Calu3 (cell line): Measurements from ENCODE around the gene RNF19B. TPM values are rescaled to one million over a fixed set of nuclear protein-coding genes. Genes with fewer than 3 reads are reported as not detected.
A peak's percentile ranks its signal among the peaks of the same experiment; 100 is the strongest.

Experiments
- BruUV-seq: library from RNA; stranded (reverse); fragments of 400-500 nt; replicated peaks from 2 replicates; lab custom pipeline; 2021; lab: Mats Ljungman, UMichigan
- CTCF ChIA-PET: fragments of 300-600 bp; sonication (Branson Sonifier 250); formaldehyde crosslinking; loops from one replicate; lab custom pipeline; 2022; ENCODE audit warnings: antibody characterized with exemption; lab: Charles Lee
- DNase-seq: peaks from one replicate; pipeline ENCODE4 v3.0.0; 2022
- H3K27ac Mint-ChIP-seq: one replicate; pipeline ENCODE4 v1.8.0; 2022; ENCODE audit warnings: mixed read lengths; ENCODE audit not compliant: unreplicated experiment
- H3K27me3 Mint-ChIP-seq: one replicate; pipeline ENCODE4 v1.8.0; 2022; ENCODE audit warnings: mixed read lengths; ENCODE audit not compliant: unreplicated experiment
- H3K36me3 Mint-ChIP-seq: one replicate; pipeline ENCODE4 v1.8.0; 2022; ENCODE audit warnings: mild to moderate bottlenecking, moderate library complexity, mixed read lengths; ENCODE audit not compliant: insufficient read depth, unreplicated experiment
- H3K4me1 Mint-ChIP-seq: one replicate; pipeline ENCODE4 v1.8.0; 2022; ENCODE audit warnings: mild to moderate bottlenecking, low read depth, mixed read lengths; ENCODE audit not compliant: unreplicated experiment
- H3K4me3 Mint-ChIP-seq: one replicate; pipeline ENCODE4 v1.8.0; 2022; ENCODE audit warnings: mild to moderate bottlenecking, low read depth, moderate library complexity, mixed read lengths; ENCODE audit not compliant: unreplicated experiment
- H3K9me3 Mint-ChIP-seq: one replicate; pipeline ENCODE4 v1.8.0; 2022; ENCODE audit warnings: low read depth, mixed read lengths; ENCODE audit not compliant: unreplicated experiment
- intact Hi-C: fragments of 100-400 bp; cut with micrococcal nuclease; formaldehyde crosslinking; loops from one replicate; pipeline ENCODE4 v1.10.0; 2022; ENCODE audit not compliant: unreplicated experiment
- total RNA-seq: library from RNA; stranded (reverse); gene quantifications from 2 replicates; pipeline ENCODE4 v1.2.3, GENCODE V29; 2022
- TF ChIP-seq, protein P1 (sequence below): fragments of 200-600 bp; IDR thresholded peaks from one replicate; pipeline ENCODE4 v1.8.0; 2022; ENCODE audit warnings: antibody characterized with exemption; ENCODE audit not compliant: unreplicated experiment

Gene RNF19B
- total RNA-seq, 1 experiment from 2014 or later, result 21.5 TPM

- Mint-ChIP-seq H3K4me3 (no peak overlapping the region), H3K36me3 (peaks cover 61% of the 10 kb centered on the region), H3K27ac (no peak overlapping the region), H3K9me3 (no peaks in the 10 kb centered on the region), H3K4me1 (peaks cover 61% of the 10 kb centered on the region), H3K27me3 (no peaks in the 10 kb centered on the region)
- TF ChIP-seq, protein P1, sequence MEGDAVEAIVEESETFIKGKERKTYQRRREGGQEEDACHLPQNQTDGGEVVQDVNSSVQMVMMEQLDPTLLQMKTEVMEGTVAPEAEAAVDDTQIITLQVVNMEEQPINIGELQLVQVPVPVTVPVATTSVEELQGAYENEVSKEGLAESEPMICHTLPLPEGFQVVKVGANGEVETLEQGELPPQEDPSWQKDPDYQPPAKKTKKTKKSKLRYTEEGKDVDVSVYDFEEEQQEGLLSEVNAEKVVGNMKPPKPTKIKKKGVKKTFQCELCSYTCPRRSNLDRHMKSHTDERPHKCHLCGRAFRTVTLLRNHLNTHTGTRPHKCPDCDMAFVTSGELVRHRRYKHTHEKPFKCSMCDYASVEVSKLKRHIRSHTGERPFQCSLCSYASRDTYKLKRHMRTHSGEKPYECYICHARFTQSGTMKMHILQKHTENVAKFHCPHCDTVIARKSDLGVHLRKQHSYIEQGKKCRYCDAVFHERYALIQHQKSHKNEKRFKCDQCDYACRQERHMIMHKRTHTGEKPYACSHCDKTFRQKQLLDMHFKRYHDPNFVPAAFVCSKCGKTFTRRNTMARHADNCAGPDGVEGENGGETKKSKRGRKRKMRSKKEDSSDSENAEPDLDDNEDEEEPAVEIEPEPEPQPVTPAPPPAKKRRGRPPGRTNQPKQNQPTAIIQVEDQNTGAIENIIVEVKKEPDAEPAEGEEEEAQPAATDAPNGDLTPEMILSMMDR, result no peak
- no TSS peak for BruUV-seq
- CTCF ChIA-PET, result interaction anchor here (1.1 to 3.2 kb wide), 3 partner anchors 11 to 76 kb away, joined by 3 to 42 read pairs (median 5); no protein-coding TSS in a partner anchor
- DNase-seq, result no peak
- intact Hi-C loops, result no loop called here
Measured at GRCh38 chr1:33009561-33009960, 45.0 kb upstream of the RNF19B start.

GRCh38 chr1:33008051-33008914 lies 43.7 kb upstream of the RNF19B start:
- H3K4me1 Mint-ChIP-seq, result peaks cover 52% of the 10 kb centered on the region

DNA sequence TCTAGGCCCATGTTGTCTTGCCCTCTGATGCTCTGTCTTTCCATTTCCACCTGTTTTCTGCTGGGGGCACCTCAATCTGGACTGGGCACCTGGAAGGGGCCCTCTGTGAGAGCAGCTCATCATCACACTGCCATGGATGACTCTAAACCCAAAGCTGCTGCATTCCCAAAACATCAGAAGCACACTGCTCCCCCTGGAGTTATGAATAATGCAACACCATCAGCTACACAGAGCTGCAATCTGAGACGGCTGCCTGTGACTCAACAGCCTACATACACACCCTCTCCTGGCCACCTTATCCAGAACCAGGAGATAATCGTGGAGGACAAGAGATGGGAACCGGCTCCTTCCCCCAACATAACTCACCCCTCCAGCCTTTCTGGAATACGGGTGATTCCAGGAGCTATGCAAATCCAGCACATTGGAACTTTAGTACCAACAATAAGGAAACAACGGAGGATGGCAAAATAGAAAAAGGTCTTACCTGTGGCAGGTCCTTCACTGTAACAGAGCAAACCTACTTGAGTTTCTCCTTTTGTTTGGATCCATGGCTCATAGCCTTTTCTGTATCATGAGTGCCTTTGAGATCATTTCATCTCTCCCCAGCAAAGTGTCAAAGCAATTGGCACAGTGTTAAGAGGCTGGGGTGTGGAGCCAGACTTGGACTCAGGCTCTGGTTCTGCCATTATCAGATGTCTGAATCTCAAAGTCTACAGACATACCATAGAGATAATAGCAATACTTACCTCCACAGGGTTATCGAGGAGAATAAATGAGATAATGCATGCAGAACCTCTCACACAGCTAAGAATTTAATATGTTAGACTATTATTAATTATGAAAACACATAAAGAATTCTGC lies 42.8 kb upstream of the RNF19B start:
- H3K4me1 Mint-ChIP-seq, result peaks cover 57% of the 10 kb centered on the region
- TF ChIP-seq, protein P1, result peak; percentile 71
- intact Hi-C loops, result loop anchor here (2.0 kb wide), 1 partner anchor 75 kb away; no protein-coding TSS in a partner anchor
- peak; percentile 67 for DNase-seq
- peaks cover 50% of the 10 kb centered on the region for H3K36me3 Mint-ChIP-seq
- H3K9me3 Mint-ChIP-seq, result no peaks in the 10 kb centered on the region
- H3K4me3 Mint-ChIP-seq, result no peak overlapping the region
- CTCF ChIA-PET, result interaction anchor here (0.6 to 3.2 kb wide), 17 partner anchors 14 to 686 kb away, joined by 3 to 42 read pairs (median 4); partner anchors contain the start of gene RNF19B
- peak overlapping the region; percentile 18 for H3K27ac Mint-ChIP-seq
- no peaks in the 10 kb centered on the region for H3K27me3 Mint-ChIP-seq
- BruUV-seq, result no TSS peak

More at GRCh38 chr1:33008051-33008914, 43.7 kb upstream of the RNF19B start:
- H3K9me3 Mint-ChIP-seq, result no peaks in the 10 kb centered on the region
- CTCF ChIA-PET, result interaction anchor here (0.6 to 3.2 kb wide), 9 partner anchors 10 to 1541 kb away, joined by 3 to 42 read pairs (median 3); no protein-coding TSS in a partner anchor
- peaks cover 56% of the 10 kb centered on the region for H3K36me3 Mint-ChIP-seq
- no peak overlapping the region for H3K4me3 Mint-ChIP-seq
- H3K27ac Mint-ChIP-seq, result peak overlapping the region; percentile 61
- peak; percentile 46 for DNase-seq
- no peaks in the 10 kb centered on the region for H3K27me3 Mint-ChIP-seq
- intact Hi-C loops, result no loop called here
- TF ChIP-seq, protein P1, result no peak
- no TSS peak for BruUV-seq

DNA sequence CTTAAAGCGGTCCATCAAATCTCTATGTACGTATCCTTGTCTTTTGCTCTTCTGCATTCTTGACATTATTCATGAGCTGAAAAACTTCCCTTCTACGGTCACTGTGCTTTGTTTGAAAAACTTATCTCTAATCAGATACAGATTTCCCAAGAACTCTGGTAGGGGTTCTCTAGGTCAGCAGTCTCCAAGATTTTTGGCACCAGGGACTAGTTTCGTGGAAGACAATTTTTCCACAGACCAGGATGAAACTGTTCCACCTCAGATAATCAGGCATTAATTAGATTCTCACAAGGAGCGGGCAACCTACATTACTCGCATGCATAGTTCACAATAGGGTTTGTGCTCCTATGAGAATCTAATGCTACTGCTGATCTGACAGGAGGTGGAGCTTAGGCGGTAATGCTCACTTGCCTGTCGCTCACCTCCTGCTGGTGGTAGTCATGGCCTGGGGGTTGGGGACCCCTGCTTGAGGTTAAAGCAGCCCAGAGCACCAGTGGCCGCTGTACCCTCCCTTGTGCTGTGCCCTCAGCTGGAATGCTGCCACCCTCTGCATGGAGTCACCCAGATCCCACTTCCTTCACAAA lies 41.3 kb upstream of the RNF19B start:
- peaks cover 35% of the 10 kb centered on the region for H3K36me3 Mint-ChIP-seq
- DNase-seq, result no peak
- CTCF ChIA-PET, result interaction anchor here (1.0 to 2.1 kb wide), 5 partner anchors 14 to 72 kb away, joined by 3 to 8 read pairs (median 4); no protein-coding TSS in a partner anchor
- H3K4me1 Mint-ChIP-seq, result peaks cover 49% of the 10 kb centered on the region
- TF ChIP-seq, protein P1, result no peak
- intact Hi-C loops, result loop anchor here (2.0 kb wide), 1 partner anchor 73 kb away; no protein-coding TSS in a partner anchor
- no peak overlapping the region for H3K27ac Mint-ChIP-seq
- H3K9me3 Mint-ChIP-seq, result no peaks in the 10 kb centered on the region
- BruUV-seq, result no TSS peak
- no peak overlapping the region for H3K4me3 Mint-ChIP-seq
- H3K27me3 Mint-ChIP-seq, result no peaks in the 10 kb centered on the region
